ENCODE results near the gene ARFIP1.

GRCh38 chr4:152851226-152851625 lies 71.5 kb downstream of the ARFIP1 start:
- TF ChIP-seq CTCF (IDR thresholded peaks at IDR 0.05 in 4 of 5, conservative IDR thresholded peaks at IDR 0.05 in 1 of 5) (no peak), POLR2A (IDR thresholded peaks at IDR 0.05) (no peak)

Data from gastrocnemius medialis (tissue), 4 donors.